PC-3 (cell line): ENCODE data around the gene TAF5L. TPM values are rescaled to one million over a fixed set of nuclear protein-coding genes. Genes with fewer than 3 reads are reported as not detected.

Experiments
- ATAC-seq: fragments of 200-7000 bp; cut with Tn5 transposase; 2 replicates; pipeline ENCODE4 v1.9.1; 2020; ENCODE audit warnings: mild to moderate bottlenecking, moderate library complexity
- BruUV-seq: library from RNA; stranded (reverse); fragments of 400-500 nt; replicated peaks from 2 replicates; lab custom pipeline; 2021; lab: Mats Ljungman, UMichigan
- CTCF ChIA-PET: fragments of 300-600 bp; sonication (Branson Sonifier 250); formaldehyde crosslinking; loops from one replicate; lab custom pipeline; 2022; ENCODE audit warnings: antibody characterized with exemption; lab: Charles Lee
- POLR2A ChIA-PET: fragments of 300-600 bp; sonication (Branson Sonifier 250); formaldehyde crosslinking; loops from one replicate; lab custom pipeline; 2022; ENCODE audit warnings: antibody characterized with exemption; ENCODE audit not compliant: unreplicated experiment; lab: Charles Lee
- DNase-seq: peaks from one replicate; pipeline ENCODE4 v3.0.0-alpha.2; 2015
- H2AFZ ChIP-seq: fragments of 300-600 bp; sonication (generic); 2 replicates; pipeline ENCODE4 v1.6.0; 2016; ENCODE audit warnings: antibody characterized with exemption, low read length
- H3F3A ChIP-seq: fragments of 300-600 bp; sonication (generic); one replicate; pipeline ENCODE4 v1.6.0; 2017; ENCODE audit warnings: antibody characterized with exemption, low read length, control low read depth, mild to moderate bottlenecking; ENCODE audit not compliant: unreplicated experiment
- H3K27ac ChIP-seq: fragments of 300-600 bp; sonication (generic); 2 replicates; pipeline ENCODE4 v1.5.1; 2016; ENCODE audit warnings: mild to moderate bottlenecking, low read length
- H3K27me3 ChIP-seq: fragments of 300-600 bp; sonication (generic); 2 replicates; pipeline ENCODE4 v1.6.1; 2016; ENCODE audit warnings: low read length, mixed read lengths
- H3K36me3 ChIP-seq: fragments of 300-600 bp; sonication (generic); 2 replicates; pipeline ENCODE4 v1.6.1; 2016; ENCODE audit warnings: low read depth, mixed run types, low read length, mixed read lengths
- H3K4me1 ChIP-seq: fragments of 300-600 bp; sonication (generic); 2 replicates; pipeline ENCODE4 v1.5.1; 2016; ENCODE audit warnings: low read length; ENCODE audit not compliant: insufficient read depth
- H3K4me2 ChIP-seq: fragments of 300-600 bp; sonication (generic); 2 replicates; pipeline ENCODE4 v1.6.0; 2016; ENCODE audit warnings: low read length
- H3K4me3 ChIP-seq: fragments of 300-600 bp; sonication (generic); 2 replicates; pipeline ENCODE4 v1.5.1; 2016; ENCODE audit warnings: mild to moderate bottlenecking, low read length, mixed read lengths
- H3K79me2 ChIP-seq: fragments of 300-600 bp; sonication (generic); 2 replicates; pipeline ENCODE4 v1.6.1; 2017; ENCODE audit warnings: low read length, mixed read lengths
- H3K9ac ChIP-seq: fragments of 300-600 bp; sonication (generic); 2 replicates; pipeline ENCODE4 v1.6.0; 2016; ENCODE audit warnings: mild to moderate bottlenecking, low read length
- H3K9me2 ChIP-seq: fragments of 300-600 bp; sonication (generic); replicated peaks from 2 replicates; pipeline ENCODE4 v1.6.1; 2016; ENCODE audit warnings: mixed run types, low read length, mixed read lengths
- H3K9me3 ChIP-seq: fragments of 300-600 bp; sonication (generic); 2 replicates; pipeline ENCODE4 v1.6.1; 2016; ENCODE audit warnings: low read length, mixed read lengths
- H4K20me1 ChIP-seq: fragments of 300-600 bp; sonication (generic); 2 replicates; pipeline ENCODE4 v1.6.1; 2016; ENCODE audit warnings: low read length, mixed read lengths
- EZH2 ChIP-seq: fragments of 300-600 bp; sonication (generic); IDR thresholded peaks from one replicate; pipeline ENCODE4 v1.6.1; 2017; ENCODE audit warnings: antibody characterized with exemption, mild to moderate bottlenecking, low read length; ENCODE audit not compliant: unreplicated experiment
- EZH2phosphoT487 ChIP-seq: fragments of 300-600 bp; sonication (generic); IDR thresholded peaks from 2 replicates; pipeline ENCODE4 v1.6.1; 2018; ENCODE audit warnings: mild to moderate bottlenecking, antibody characterized with exemption, low read length, borderline replicate concordance
- intact Hi-C: fragments of 100-400 bp; cut with micrococcal nuclease; formaldehyde crosslinking; loops from 2 replicates; pipeline ENCODE4 v1.9.0; 2023
- total RNA-seq: library from RNA; depleted of rRNA; stranded (reverse); fragments of >200 nt; gene quantifications from 2 replicates; pipeline ENCODE4 v1.2.3, GENCODE V29; 2014
- TF ChIP-seq, protein P1 (sequence below): fragments of 300-600 bp; sonication (generic); conservative IDR thresholded peaks from 2 replicates; pipeline ENCODE4 v1.5.1; 2017; ENCODE audit warnings: antibody characterized with exemption, low read depth, mild to moderate bottlenecking, low read length

Gene TAF5L
- total RNA-seq, 1 experiment from 2014 or later, result 24.2 TPM

GRCh38 chr1:229603371-229604005 is 22.4 kb downstream of the TAF5L start:
- H2AFZ ChIP-seq, result no peak overlapping the region
- no peaks in the 10 kb centered on the region for H3K9me2 ChIP-seq
- TF ChIP-seq EZH2 (no peak), EZH2phosphoT487 (no peak)
- TF ChIP-seq, protein P1, sequence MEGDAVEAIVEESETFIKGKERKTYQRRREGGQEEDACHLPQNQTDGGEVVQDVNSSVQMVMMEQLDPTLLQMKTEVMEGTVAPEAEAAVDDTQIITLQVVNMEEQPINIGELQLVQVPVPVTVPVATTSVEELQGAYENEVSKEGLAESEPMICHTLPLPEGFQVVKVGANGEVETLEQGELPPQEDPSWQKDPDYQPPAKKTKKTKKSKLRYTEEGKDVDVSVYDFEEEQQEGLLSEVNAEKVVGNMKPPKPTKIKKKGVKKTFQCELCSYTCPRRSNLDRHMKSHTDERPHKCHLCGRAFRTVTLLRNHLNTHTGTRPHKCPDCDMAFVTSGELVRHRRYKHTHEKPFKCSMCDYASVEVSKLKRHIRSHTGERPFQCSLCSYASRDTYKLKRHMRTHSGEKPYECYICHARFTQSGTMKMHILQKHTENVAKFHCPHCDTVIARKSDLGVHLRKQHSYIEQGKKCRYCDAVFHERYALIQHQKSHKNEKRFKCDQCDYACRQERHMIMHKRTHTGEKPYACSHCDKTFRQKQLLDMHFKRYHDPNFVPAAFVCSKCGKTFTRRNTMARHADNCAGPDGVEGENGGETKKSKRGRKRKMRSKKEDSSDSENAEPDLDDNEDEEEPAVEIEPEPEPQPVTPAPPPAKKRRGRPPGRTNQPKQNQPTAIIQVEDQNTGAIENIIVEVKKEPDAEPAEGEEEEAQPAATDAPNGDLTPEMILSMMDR, result no peak
- peaks cover 4% of the 10 kb centered on the region; the same call in 1 of the 2 replicates for H4K20me1 ChIP-seq
- H3K9ac ChIP-seq, result no peak overlapping the region
- H3K4me2 ChIP-seq, result no peak overlapping the region
- H3K27ac ChIP-seq, result no peak overlapping the region
- no peaks in the 10 kb centered on the region for H3K9me3 ChIP-seq
- ATAC-seq (no peak), DNase-seq (no peak)
- H3K4me1 ChIP-seq, result no peaks in the 10 kb centered on the region
- BruUV-seq, result no TSS peak
- H3K79me2 ChIP-seq, result peaks cover 4% of the 10 kb centered on the region; the same call in 1 of the 2 replicates
- POLR2A ChIA-PET, result no interaction called here
- peaks cover 61% of the 10 kb centered on the region for H3K36me3 ChIP-seq
- no peak overlapping the region for H3K4me3 ChIP-seq
- H3K27me3 ChIP-seq, result no peaks in the 10 kb centered on the region
- intact Hi-C loops, result no loop called here
- no peaks in the 10 kb centered on the region for H3F3A ChIP-seq
- CTCF ChIA-PET, result no interaction called here

GRCh38 chr1:229600229-229600628 is 25.7 kb downstream of the TAF5L start:
- Histone ChIP-seq H3K36me3 (peaks cover 43% of the 10 kb centered on the region), H4K20me1 (peaks cover 9% of the 10 kb centered on the region; the same call in 1 of the 2 replicates), H3K4me3 (no peak overlapping the region), H3F3A (no peaks in the 10 kb centered on the region), H3K4me2 (no peak overlapping the region), H3K9ac (no peak overlapping the region), H3K27me3 (no peaks in the 10 kb centered on the region), H3K4me1 (no peaks in the 10 kb centered on the region), H2AFZ (no peak overlapping the region), H3K79me2 (peaks cover 7% of the 10 kb centered on the region), H3K9me3 (no peaks in the 10 kb centered on the region), H3K27ac (no peak overlapping the region), H3K9me2 (no peaks in the 10 kb centered on the region)
- DNase-seq (no peak), ATAC-seq (no peak)
- CTCF ChIA-PET, result no interaction called here
- POLR2A ChIA-PET, result no interaction called here
- BruUV-seq, result no TSS peak
- TF ChIP-seq, protein P1, result no peak
- TF ChIP-seq EZH2, result no peak
- TF ChIP-seq EZH2phosphoT487, result no peak
- intact Hi-C loops, result no loop called here

DNA sequence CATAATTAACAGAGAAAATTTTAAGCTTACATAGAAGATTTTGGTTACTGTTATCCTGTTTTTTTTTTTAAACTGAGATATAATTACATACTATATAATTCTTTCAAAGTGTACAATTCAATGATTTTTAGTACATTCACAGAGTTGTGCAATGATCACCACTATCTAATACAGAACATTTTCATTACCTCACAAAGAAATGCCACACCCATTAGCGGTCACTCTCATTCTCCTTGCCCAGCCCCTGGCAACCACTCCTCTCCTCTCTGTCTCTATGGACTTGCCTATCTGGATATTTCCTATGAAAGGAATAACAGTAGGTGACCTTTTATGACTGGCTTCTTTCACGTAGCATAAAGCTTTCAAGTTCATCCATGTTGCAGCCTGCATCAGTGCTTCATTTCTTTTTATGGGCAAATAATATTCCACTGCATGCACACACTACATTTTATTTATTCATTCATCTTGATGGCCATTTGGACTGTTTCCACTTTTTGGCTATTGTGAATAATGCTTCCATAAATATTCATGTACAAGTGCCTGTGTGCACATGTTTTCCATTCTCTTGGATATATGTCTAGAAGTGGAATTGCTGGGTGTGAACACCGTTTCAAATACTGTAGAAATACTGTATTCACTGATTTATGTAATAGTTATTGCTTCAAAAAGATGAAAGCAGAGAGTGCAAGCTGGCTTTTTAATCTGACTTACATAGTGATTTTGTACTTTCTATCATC is 26.5 kb downstream of the TAF5L start:
- POLR2A ChIA-PET, result no interaction called here
- no peak overlapping the region for H3K4me3 ChIP-seq

More for the DNA sequence above, 26.5 kb downstream of the TAF5L start:
- Histone ChIP-seq H3K27ac (no peak overlapping the region), H3F3A (no peaks in the 10 kb centered on the region), H3K4me2 (no peak overlapping the region), H3K36me3 (peaks cover 48% of the 10 kb centered on the region), H2AFZ (no peak overlapping the region), H3K9me3 (no peaks in the 10 kb centered on the region), H3K4me1 (no peaks in the 10 kb centered on the region), H3K9me2 (no peaks in the 10 kb centered on the region), H3K79me2 (peaks cover 7% of the 10 kb centered on the region), H3K9ac (no peak overlapping the region), H3K27me3 (no peaks in the 10 kb centered on the region), H4K20me1 (peaks cover 9% of the 10 kb centered on the region; the same call in 1 of the 2 replicates)
- CTCF ChIA-PET, result no interaction called here
- DNase-seq (no peak), ATAC-seq (no peak)
- intact Hi-C loops, result no loop called here
- no TSS peak for BruUV-seq
- TF ChIP-seq EZH2 (no peak), EZH2phosphoT487 (no peak)
- TF ChIP-seq, protein P1, result no peak
